HepG2 (cell line): Measurements from ENCODE around the gene LRRC8E. TPM values are rescaled to one million over a fixed set of nuclear protein-coding genes. Genes with fewer than 3 reads are reported as not detected.

Experiments
- ATAC-seq: fragments of 200-7000 bp; cut with Tn5 transposase; 3 replicates; pipeline ENCODE4 v1.9.1; 2020; ENCODE audit warnings: mild to moderate bottlenecking, moderate library complexity
- BruUV-seq: library from RNA; stranded (reverse); fragments of 400-500 nt; replicated peaks from 2 replicates; lab custom pipeline; 2021; lab: Mats Ljungman, UMichigan
- CTCF ChIA-PET: fragments of 300-600 bp; formaldehyde crosslinking; extraction: SDS; loops from one replicate; lab custom pipeline; 2021; ENCODE audit warnings: low total read pairs, inconsistent platforms, low intra/inter-chr PET ratio; lab: Yijun Ruan, JAX
- POLR2A ChIA-PET: fragments of 350-600 bp; sonication (Branson Sonifier 250); formaldehyde crosslinking; loops from one replicate; lab custom pipeline; 2020; ENCODE audit warnings: antibody characterized with exemption, inconsistent platforms; lab: Yijun Ruan, JAX
- DNase-seq: peaks from one replicate; pipeline ENCODE4 v3.0.0-alpha.2; 2015; ENCODE audit warnings: low spot score
- FAIRE-seq: peaks from 3 replicates; lab custom pipeline; 2011; peaks lifted over from hg19 to GRCh38; lab: Jason Lieb, UNC
- H2AFZ ChIP-seq: one replicate; pipeline ENCODE4 v1.6.1; 2011; ENCODE audit warnings: low read length, inconsistent platforms
- H3K27ac ChIP-seq: fragments of 300-600 bp; 3 replicates; pipeline ENCODE4 v1.8.0; 2011; ENCODE audit warnings: mixed run types, mild to moderate bottlenecking, mixed read lengths, low read length, inconsistent platforms; ENCODE audit not compliant: insufficient read depth; ENCODE audit errors: extremely low read length
- H3K27me3 ChIP-seq, 2 experiments: fragments of 200-600 bp in 1 of 2; 2 replicates in 1 of 2; 3 replicates in 1 of 2; pipeline versions ENCODE4 v1.6.0 to v1.8.0; 2011; ENCODE audit warnings: low read length in 2 of 2, mild to moderate bottlenecking in 2 of 2, moderate library complexity in 2 of 2, inconsistent platforms in 1 of 2; ENCODE audit not compliant: insufficient read depth in 2 of 2, control insufficient read depth in 1 of 2
- H3K36me3 ChIP-seq, 2 experiments: fragments of 200-600 bp in 1 of 2; replicated peaks in 1 of 2; 2 replicates in 1 of 2; 3 replicates in 1 of 2; pipeline versions ENCODE4 v1.5.1 to v1.8.0; 2011; ENCODE audit warnings: low read length in 2 of 2, inconsistent platforms in 1 of 2; ENCODE audit not compliant: insufficient read depth in 2 of 2, control insufficient read depth in 1 of 2
- H3K4me1 ChIP-seq: 2 replicates; pipeline ENCODE4 v1.5.1; 2012; ENCODE audit warnings: low read length, inconsistent platforms; ENCODE audit not compliant: insufficient read depth
- H3K4me2 ChIP-seq: 2 replicates; pipeline ENCODE4 v1.6.0; 2011; ENCODE audit warnings: low read depth, low read length, inconsistent platforms
- H3K4me3 ChIP-seq, 3 experiments: fragments of 200-600 bp in 1 of 3; sonication (generic), shearing (Covaris generic) in 1 of 3; replicated peaks in 1 of 3; 2 replicates each; pipeline ENCODE4 v1.5.1; 2011 to 2016; ENCODE audit warnings: low read length in 3 of 3, inconsistent platforms in 2 of 3, low read depth in 2 of 3, mild to moderate bottlenecking in 2 of 3, control low read depth in 1 of 3, mixed read lengths in 1 of 3; ENCODE audit not compliant: insufficient read depth in 1 of 3
- H3K79me2 ChIP-seq: one replicate; pipeline ENCODE4 v1.6.1; 2011; ENCODE audit warnings: low read length, inconsistent platforms; ENCODE audit not compliant: insufficient read depth
- H3K9ac ChIP-seq: 2 replicates; pipeline ENCODE4 v1.6.0; 2011; ENCODE audit warnings: mild to moderate bottlenecking, low read depth, low read length, inconsistent platforms; ENCODE audit not compliant: insufficient read depth
- H3K9me3 ChIP-seq: 2 replicates; pipeline ENCODE4 v1.5.1; 2012; ENCODE audit warnings: mild to moderate bottlenecking, low read length
- H4K20me1 ChIP-seq: 2 replicates; pipeline ENCODE4 v1.6.0; 2011; ENCODE audit warnings: inconsistent platforms, mild to moderate bottlenecking, low read length, moderate library complexity; ENCODE audit not compliant: insufficient read depth
- CBFB ChIP-seq: sonication (generic); formaldehyde crosslinking; IDR thresholded peaks from 2 replicates; pipeline ENCODE4 v1.4.0; 2020; ENCODE audit warnings: missing genetic modification reagents
- FOXK2 ChIP-seq: fragments of 450-650 bp; IDR thresholded peaks from 2 replicates; pipeline ENCODE4 v1.6.1; 2016
- NFRKB ChIP-seq: fragments of 450-650 bp; IDR thresholded peaks from 2 replicates; pipeline ENCODE4 v1.6.1; 2017
- SOX13 ChIP-seq, 3 experiments: fragments of 450-650 bp in 1 of 3; sonication (generic) in 1 of 3; formaldehyde crosslinking in 1 of 3; IDR thresholded peaks in 2 of 3; conservative IDR thresholded peaks in 1 of 3; 2 replicates each; pipeline versions ENCODE4 v1.5.0 to v1.6.1; 2016 to 2020; ENCODE audit warnings: antibody characterized with exemption in 1 of 3, mild to moderate bottlenecking in 1 of 3, missing compliant biosample characterization in 1 of 3, missing genetic modification reagents in 1 of 3, moderate library complexity in 1 of 3
- ZFP36L2 ChIP-seq: sonication (generic); formaldehyde crosslinking; IDR thresholded peaks from 2 replicates; pipeline ENCODE4 v1.4.0; 2020; ENCODE audit warnings: missing genetic modification reagents
- ZNF251 ChIP-seq: sonication (generic); formaldehyde crosslinking; IDR thresholded peaks from 2 replicates; pipeline ENCODE4 v1.9.0; 2021; ENCODE audit warnings: mild to moderate bottlenecking, missing genetic modification reagents
- ZNF281 ChIP-seq: sonication (generic); formaldehyde crosslinking; IDR thresholded peaks from 2 replicates; pipeline ENCODE4 v1.4.0; 2020; ENCODE audit warnings: missing genetic modification reagents, borderline replicate concordance
- WGBS: methylation state at CpG from one replicate; pipeline ENCODE4 v1.1.6; 2017; ENCODE audit warnings: low lambda C conversion rate; 5-methylcytosine and 5-hydroxymethylcytosine counted together
- in situ Hi-C: cut with HindIII; loops from 2 replicates; pipeline ENCODE4 v1.10.0; 2017; ENCODE audit warnings: low pct_unique_long_range_greater_than_20kb; ENCODE audit not compliant: extremely low pct_ligation_motif_present
- intact Hi-C: fragments of 100-400 bp; cut with micrococcal nuclease; formaldehyde crosslinking; loops from one replicate; pipeline ENCODE4 v1.10.0; 2022; ENCODE audit not compliant: unreplicated experiment
- polyA plus RNA-seq, 8 experiments: library from polyadenylated mRNA; depleted of rRNA in 3 of 8; stranded (reverse) in 7 of 8; unstranded in 1 of 8; fragments of >200 nt; fragmentation: Illumina TruSeq in 4 of 8; extraction: Trizol in 4 of 8; gene quantifications; 2 replicates each; pipeline versions ENCODE4 v1.2.1 to v1.2.3, GENCODE V29; 2011 to 2016; ENCODE audit warnings: low read depth in 4 of 8, missing spikeins in 1 of 8, mixed read lengths in 1 of 8; ENCODE audit not compliant: insufficient read depth in 1 of 8
- total RNA-seq, 5 experiments: library from RNA; depleted of rRNA; stranded (reverse); fragments of >200 nt; fragmentation: Illumina TruSeq; extraction: Trizol; gene quantifications; 2 replicates each; pipeline ENCODE4 v1.2.3, GENCODE V29; 2016; ENCODE audit warnings: low read depth in 1 of 5

LRRC8E gene
- total and polyA plus RNA-seq, 2 of the 13 experiments (the other 11 are each of a cell fraction or from before 2014, with no cell fraction given): 8.0 to 10.3 TPM

- Histone ChIP-seq H3K79me2 (no peaks in the 10 kb centered on the region), H4K20me1 (no peaks in the 10 kb centered on the region), H3K9ac (no peak overlapping the region), H3K27me3 (peaks cover 0 to 5% of the 10 kb centered on the region in 2 experiments; a peak in 2 of 5 replicates)
- no peak for ATAC-seq
- in situ Hi-C loops: loop anchor here (5.0 kb wide), 1 partner anchor 71 kb away; the partner anchor contains the start of gene SNAPC2
- intact Hi-C loops: no loop called here
- TF ChIP-seq ZNF251 (CRISPR knock-in tag) (no peak), ZNF281 (CRISPR knock-in tag) (no peak), SOX13 (IDR thresholded peaks at IDR 0.05) (no peak), SOX13 (CRISPR knock-in tag; conservative IDR thresholded peaks at IDR 0.05 in 1 of 2, IDR thresholded peaks at IDR 0.05 in 1 of 2) (no peak), FOXK2 (no peak), NFRKB (no peak), CBFB (no peak), ZFP36L2 (CRISPR knock-in tag) (no peak)
- TF ChIP-seq, all 625 proteins: peak for 0
- CTCF ChIA-PET: no interaction called here
- peaks cover 24% of the 10 kb centered on the region for H3K4me1 ChIP-seq
- POLR2A ChIA-PET: no interaction called here
- no peak overlapping the region for H3K4me3 ChIP-seq
- no peak overlapping the region for H2AFZ ChIP-seq
- DNase-seq (no peak), FAIRE-seq (no peak)
- H3K36me3 ChIP-seq: no peaks in the 10 kb centered on the region
- H3K27ac ChIP-seq: no peak overlapping the region
- WGBS: 60% methylated on average over 7 of the region's 19 CpGs
- BruUV-seq: no TSS peak
- H3K4me2 ChIP-seq: no peak overlapping the region
- no peaks in the 10 kb centered on the region for H3K9me3 ChIP-seq
Measured at GRCh38 chr19:7850945-7851622, 37.2 kb upstream of the LRRC8E start.
